Parathyroid adenoma (tissue), 2 donors: ENCODE results near the gene SLC39A11.

ENCODE experiments used
- H2AFZ ChIP-seq: fragments of 300-600 bp; sonication (generic); one replicate; pipeline ENCODE4 v1.7.0; 2017; ENCODE audit warnings: antibody characterized with exemption, mild to moderate bottlenecking
- H3K27ac ChIP-seq: fragments of 300-600 bp; sonication (generic); one replicate; pipeline ENCODE4 v1.7.0; 2017
- H3K27me3 ChIP-seq: fragments of 300-600 bp; sonication (generic); one replicate; pipeline ENCODE4 v1.7.0; 2017; ENCODE audit warnings: low read length; ENCODE audit not compliant: control insufficient read depth, insufficient read depth
- H3K36me3 ChIP-seq: fragments of 300-600 bp; sonication (generic); one replicate; pipeline ENCODE4 v1.7.0; 2017; ENCODE audit warnings: low read length; ENCODE audit not compliant: control insufficient read depth, insufficient read depth
- H3K4me1 ChIP-seq: fragments of 300-600 bp; sonication (generic); one replicate; pipeline ENCODE4 v1.7.0; 2017; ENCODE audit warnings: control low read depth
- H3K4me2 ChIP-seq: fragments of 300-600 bp; sonication (generic); one replicate; pipeline ENCODE4 v1.7.0; 2017; ENCODE audit warnings: low read length
- H3K4me3 ChIP-seq: fragments of 300-600 bp; sonication (generic); one replicate; pipeline ENCODE4 v1.7.0; 2017; ENCODE audit warnings: low read depth, low read length
- H3K79me2 ChIP-seq: fragments of 300-600 bp; sonication (generic); one replicate; pipeline ENCODE4 v1.7.0; 2017; ENCODE audit warnings: control low read depth
- H3K9ac ChIP-seq: fragments of 300-600 bp; sonication (generic); one replicate; pipeline ENCODE4 v1.7.0; 2017; ENCODE audit warnings: mild to moderate bottlenecking
- H3K9me3 ChIP-seq: fragments of 300-600 bp; sonication (generic); one replicate; pipeline ENCODE4 v1.7.0; 2017; ENCODE audit warnings: low read length; ENCODE audit not compliant: control insufficient read depth
- CTCF ChIP-seq: fragments of 300-600 bp; sonication (generic); IDR thresholded peaks from one replicate; pipeline ENCODE4 v1.7.0; 2017; ENCODE audit warnings: antibody characterized with exemption, mild to moderate bottlenecking
- donor health status: primary hyperparathyroidism.

The SLC39A11 gene

GRCh38 chr17:72967277-72967970 lies 125.1 kb downstream of the SLC39A11 start:
- no peak overlapping the region for H3K4me3 ChIP-seq
- no peak overlapping the region for H2AFZ ChIP-seq
- H3K4me2 ChIP-seq: no peak overlapping the region
- no peaks in the 10 kb centered on the region for H3K4me1 ChIP-seq
- H3K36me3 ChIP-seq: no peaks in the 10 kb centered on the region
- H3K79me2 ChIP-seq: no peaks in the 10 kb centered on the region
- no peak overlapping the region for H3K9ac ChIP-seq
- H3K27me3 ChIP-seq: no peaks in the 10 kb centered on the region
- no peak for TF ChIP-seq CTCF
- H3K27ac ChIP-seq: no peak overlapping the region
- H3K9me3 ChIP-seq: no peaks in the 10 kb centered on the region

- TF ChIP-seq CTCF: no peak
- Histone ChIP-seq H3K4me1 (no peaks in the 10 kb centered on the region), H3K27ac (no peak overlapping the region), H3K27me3 (no peaks in the 10 kb centered on the region), H3K4me2 (no peak overlapping the region), H3K36me3 (no peaks in the 10 kb centered on the region), H2AFZ (no peak overlapping the region), H3K79me2 (no peaks in the 10 kb centered on the region), H3K9me3 (no peaks in the 10 kb centered on the region), H3K9ac (no peak overlapping the region), H3K4me3 (no peak overlapping the region)
Observed at GRCh38 chr17:72962106-72962505, 130.4 kb downstream of the SLC39A11 start.

GRCh38 chr17:72955391-72956140 lies 136.9 kb downstream of the SLC39A11 start:
- no peak overlapping the region for H2AFZ ChIP-seq
- TF ChIP-seq CTCF: no peak
- no peak overlapping the region for H3K9ac ChIP-seq
- H3K36me3 ChIP-seq: no peaks in the 10 kb centered on the region
- H3K4me3 ChIP-seq: no peak overlapping the region
- no peak overlapping the region for H3K27ac ChIP-seq
- no peaks in the 10 kb centered on the region for H3K9me3 ChIP-seq
- no peaks in the 10 kb centered on the region for H3K4me1 ChIP-seq
- no peaks in the 10 kb centered on the region for H3K27me3 ChIP-seq
- no peaks in the 10 kb centered on the region for H3K79me2 ChIP-seq
- H3K4me2 ChIP-seq: no peak overlapping the region

GRCh38 chr17:72954579-72954978 lies 137.9 kb downstream of the SLC39A11 start:
- Histone ChIP-seq H3K4me1 (no peaks in the 10 kb centered on the region), H3K27me3 (no peaks in the 10 kb centered on the region)
- no peak for TF ChIP-seq CTCF

More at GRCh38 chr17:72954579-72954978, 137.9 kb downstream of the SLC39A11 start:
- Histone ChIP-seq H3K36me3 (no peaks in the 10 kb centered on the region), H3K4me2 (no peak overlapping the region), H3K4me3 (no peak overlapping the region), H2AFZ (no peak overlapping the region), H3K9me3 (no peaks in the 10 kb centered on the region), H3K9ac (no peak overlapping the region), H3K79me2 (no peaks in the 10 kb centered on the region), H3K27ac (no peak overlapping the region)
